CD4-positive, alpha-beta T cell treated with Interleukin-1 beta for 1 hour (primary cell): ENCODE measurements around the gene IL1RAPL2.

Source experiments
- DNase-seq, 2 donors: peaks; one replicate each; pipeline ENCODE4 v3.0.0-alpha.2; 2020 to 2022

Gene IL1RAPL2

DNA sequence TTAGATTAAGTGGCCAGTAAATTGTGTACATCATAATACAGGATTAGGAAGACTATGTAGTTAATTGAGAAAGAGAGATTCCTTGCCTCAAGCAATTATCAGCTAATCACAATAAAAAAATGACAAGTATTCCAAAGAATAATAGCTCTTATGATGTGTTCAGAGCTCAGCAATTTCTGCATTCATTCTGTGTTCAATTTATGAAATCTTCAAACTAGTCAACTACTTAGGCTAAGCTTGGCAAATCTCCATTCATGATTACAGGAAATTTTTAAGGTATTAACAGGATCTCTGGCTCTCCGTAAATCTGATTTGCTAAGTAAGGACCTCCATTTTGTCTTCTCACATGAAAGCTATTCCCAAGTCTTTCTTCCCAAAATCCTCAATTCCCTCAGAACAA, 911.4 kb downstream of the IL1RAPL2 start:
- no peak for DNase-seq

DNA sequence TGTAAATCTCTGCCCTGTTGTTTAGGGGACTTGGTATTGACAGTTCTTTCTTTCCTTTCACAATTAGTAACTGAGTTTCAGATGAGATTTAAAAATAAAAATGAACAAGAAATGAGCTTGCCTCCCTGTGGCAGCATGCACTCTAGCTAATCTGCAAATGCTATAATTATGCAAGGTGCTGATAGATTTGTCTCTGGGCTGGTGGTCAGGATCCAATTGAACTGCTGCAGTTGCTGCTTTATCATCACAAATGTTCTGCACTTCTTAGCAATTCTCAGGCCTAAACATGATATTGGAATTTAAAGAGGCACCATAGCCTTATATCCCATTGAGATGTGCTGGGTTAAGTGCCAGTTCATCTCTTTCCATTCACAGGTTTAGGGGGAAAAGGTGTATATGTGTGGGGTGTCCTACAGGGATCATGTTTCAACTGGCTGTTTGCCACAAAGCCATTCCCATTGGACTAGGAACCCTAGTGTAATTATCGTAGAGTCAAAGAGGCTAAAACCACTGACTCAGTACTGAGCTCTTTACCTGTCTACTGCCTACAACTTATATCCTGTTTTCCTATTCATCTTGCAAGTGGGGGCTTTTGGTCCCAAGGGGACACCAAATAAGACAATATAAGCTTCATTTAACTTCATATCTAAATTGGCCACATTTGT, 914.8 kb downstream of the IL1RAPL2 start:
- no peak for DNase-seq

DNA sequence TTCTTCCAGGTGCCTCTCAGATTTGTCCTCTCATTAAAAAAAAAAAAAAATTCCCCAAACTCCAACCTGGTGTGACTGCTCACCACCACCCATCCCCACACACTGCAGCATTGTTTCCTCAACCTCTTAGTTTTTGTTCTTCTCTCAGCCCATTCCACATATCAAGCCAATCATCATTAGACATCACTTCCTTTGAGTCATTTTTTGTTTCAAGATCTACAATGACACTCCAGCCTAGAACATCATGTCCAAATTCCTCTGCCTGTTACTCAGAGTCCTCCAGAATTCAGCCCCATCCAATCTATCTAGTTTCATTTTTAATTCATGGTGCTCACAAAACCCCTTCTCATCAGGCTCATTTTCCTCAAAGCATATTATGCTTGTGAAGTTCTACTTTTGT, 917.0 kb downstream of the IL1RAPL2 start:
- no peak for DNase-seq

DNA sequence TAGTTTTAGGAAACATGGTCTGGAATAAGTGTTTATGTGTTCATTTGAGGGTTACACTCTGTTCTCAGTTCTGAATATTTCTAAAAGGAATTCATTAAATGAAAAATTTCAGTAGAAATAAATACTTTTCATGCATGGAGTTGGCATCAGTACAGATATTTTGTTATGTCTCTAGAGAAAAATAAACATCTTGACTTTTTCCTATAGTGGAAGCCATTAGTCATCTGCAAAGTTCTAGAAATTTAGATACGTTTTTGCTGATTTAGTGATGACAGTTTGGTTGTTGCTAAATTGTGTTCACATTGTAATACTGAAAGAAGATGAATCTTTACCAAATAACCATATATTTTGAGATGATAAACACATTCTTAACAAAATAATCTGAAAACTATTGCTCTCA, 922.7 kb downstream of the IL1RAPL2 start:
- DNase-seq = no peak

DNA sequence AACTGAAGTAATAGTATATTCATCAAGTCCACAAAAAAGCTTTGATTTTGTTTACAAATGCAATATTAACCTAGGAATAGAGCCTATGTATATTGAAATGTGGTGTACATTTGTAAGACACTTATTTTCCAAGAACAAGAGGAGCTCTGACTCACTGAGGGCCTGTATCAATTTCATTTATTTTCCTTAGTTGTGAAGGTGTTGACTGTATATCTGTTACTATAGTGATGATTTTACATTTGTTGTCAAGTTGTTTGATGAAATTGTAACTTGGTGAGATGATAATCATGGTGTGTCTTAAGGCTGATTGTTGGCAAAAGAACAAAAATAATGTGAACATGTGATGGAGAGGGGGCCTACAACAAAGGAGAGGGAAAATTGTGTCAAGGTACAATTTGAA, 929.4 kb downstream of the IL1RAPL2 start:
- no peak for DNase-seq

DNA sequence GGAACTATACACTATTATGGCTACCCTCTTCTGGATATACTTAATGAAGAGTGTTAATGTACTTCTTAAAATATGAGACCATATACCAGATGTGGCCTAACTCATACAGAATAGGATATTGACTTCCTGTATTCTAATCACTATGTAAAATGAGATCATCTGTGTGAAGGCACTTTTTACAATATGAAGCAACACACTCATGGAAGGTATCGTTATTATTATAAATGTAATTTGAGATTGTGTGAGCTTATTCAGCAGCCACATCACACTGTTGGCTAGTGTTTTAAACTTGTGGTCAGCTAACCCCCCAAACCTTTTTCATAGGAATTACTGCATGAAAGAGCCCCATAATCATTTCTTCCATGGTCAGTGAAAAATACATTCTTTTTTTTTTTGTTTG, 936.3 kb downstream of the IL1RAPL2 start:
- DNase-seq = no peak

DNA sequence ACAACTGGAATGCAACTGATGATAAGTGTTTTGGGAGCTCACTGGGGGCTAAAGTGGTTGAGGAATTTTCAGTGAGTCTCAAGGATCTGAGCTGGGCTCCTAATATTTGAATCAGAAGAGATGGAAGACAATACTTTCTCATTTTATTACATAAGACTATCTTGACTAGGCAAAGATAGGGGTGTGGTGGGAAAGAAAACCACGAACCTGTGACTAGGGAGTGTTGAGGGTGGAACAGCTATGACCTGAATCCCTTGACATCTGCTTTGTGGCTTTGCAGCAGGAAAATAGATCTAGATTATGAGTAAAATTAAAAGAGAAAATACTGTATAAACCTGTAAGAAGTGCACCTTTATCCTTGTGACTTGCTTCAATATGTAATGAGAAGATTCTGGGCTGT, 949.6 kb downstream of the IL1RAPL2 start:
- no peak for DNase-seq

DNA sequence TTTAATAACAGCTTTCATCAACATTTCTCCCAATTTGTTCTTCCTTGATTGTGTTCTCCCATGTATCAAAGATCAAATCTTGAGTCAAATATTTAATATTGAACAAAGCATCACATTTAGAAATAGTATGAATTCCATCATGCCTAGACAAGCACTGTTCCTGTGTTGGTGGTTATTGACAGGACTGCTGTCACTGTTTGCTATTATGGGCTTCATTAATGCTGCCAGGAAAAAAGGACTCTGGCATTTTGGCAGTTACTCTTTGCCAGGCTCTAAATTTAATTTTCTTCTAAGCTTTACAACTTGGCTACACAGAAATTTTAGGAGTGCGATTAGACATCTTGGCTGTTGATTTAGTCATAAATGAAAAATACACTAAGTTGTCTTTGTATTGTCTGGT, 960.4 kb downstream of the IL1RAPL2 start:
- DNase-seq = no peak

DNA sequence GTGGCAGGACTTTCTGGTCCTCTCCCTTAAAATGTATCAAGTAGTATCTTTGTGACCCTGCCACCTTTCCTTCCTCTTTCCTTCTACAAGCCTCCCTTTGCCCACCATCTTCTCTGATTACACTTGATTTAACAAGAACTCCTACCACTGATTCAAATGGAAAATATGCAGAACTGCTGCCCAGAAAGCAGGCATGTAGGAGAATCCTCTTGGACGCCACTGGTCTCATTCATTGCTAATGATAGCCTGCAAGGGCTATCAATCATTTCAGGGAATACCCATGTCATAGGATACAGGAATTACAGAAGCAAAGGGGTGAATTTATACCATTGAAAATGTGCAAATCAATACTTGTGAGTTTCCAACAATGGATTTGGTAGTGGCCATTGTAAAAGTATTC, 961.8 kb downstream of the IL1RAPL2 start:
- no peak for DNase-seq

DNA sequence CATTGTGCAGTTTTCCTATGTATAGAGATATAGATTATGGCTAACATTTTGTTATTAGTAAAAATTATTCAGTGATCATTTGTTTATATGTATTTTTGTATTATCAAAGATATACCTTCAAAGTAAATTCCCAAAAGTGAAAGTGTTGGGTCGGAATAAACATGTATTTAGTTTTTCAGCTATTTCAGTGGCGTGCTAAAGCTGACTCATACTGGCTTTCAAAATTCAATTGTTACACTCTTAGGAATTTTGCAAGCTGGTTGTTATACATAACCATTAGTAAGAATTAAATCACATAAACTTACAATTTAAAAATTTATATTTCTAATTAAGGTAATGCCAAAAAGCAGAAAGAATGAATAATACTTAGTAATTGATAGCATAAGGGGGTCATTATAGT, 968.0 kb downstream of the IL1RAPL2 start:
- DNase-seq = no peak

DNA sequence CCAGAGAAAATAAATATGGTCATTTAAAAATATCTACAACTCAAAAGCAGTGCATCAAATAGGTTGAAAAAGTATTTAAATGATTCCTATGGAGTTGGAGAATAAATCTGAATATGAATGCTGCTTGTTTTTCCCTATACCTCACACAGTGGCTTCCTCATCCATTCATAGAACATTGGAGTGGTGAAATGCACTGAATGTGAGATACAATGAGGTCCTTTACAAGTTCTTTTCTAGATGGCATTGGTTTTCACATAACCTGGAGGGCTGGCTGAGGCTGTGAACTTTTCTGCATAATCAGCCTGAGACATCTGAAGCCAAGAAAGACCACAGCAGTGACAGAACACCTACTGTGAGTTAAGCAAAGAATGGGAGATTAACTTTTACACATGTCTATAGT, 977.3 kb downstream of the IL1RAPL2 start:
- no peak for DNase-seq

DNA sequence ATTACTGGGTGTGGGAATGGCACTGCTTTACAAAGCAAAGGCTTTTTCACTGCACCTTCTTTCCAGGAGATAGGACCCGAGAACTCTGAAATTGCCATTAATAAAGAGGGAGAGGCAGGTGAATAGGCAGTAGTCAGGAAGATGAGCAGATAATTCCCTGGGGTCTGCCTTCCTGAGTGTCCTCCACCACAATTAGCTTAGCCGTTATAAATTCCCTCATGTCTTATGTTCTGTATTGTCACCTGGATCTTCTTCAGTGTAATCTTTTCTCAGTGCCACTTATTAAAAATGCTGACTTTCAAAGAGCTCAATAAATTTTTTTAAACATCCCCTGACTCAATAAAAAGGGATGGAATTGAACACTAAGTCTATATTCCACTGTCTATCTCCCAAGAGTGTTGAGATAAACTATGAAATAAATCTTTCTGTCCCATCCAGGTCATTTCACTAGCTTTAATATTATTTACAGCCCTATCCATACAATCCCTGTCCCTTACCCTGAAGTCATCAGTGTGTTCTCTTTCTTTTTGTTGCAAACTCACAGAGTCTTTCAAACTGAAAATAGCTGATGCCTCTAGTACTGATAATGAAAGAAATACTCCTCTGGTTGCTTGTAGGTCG, 984.2 kb downstream of the IL1RAPL2 start:
- DNase-seq = no peak

DNA sequence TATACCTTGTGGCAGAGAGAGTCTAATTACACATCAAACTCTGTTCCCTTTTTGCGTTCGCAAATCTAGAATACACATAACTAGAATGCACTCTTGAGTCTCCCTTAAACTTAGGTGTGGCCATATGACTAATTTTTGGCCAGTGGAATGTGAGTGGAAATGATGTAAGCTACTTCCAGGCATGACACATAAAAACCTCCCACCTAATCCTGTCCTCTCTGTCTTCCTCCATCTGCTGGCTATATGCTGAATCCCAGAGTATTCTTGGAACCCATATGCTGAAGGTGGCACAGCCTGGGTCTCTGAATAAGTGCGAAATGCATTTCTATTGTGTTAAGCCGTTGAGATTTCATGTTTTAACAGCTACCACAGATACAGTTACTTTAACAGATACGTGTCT, 986.4 kb downstream of the IL1RAPL2 start:
- no peak for DNase-seq

DNA sequence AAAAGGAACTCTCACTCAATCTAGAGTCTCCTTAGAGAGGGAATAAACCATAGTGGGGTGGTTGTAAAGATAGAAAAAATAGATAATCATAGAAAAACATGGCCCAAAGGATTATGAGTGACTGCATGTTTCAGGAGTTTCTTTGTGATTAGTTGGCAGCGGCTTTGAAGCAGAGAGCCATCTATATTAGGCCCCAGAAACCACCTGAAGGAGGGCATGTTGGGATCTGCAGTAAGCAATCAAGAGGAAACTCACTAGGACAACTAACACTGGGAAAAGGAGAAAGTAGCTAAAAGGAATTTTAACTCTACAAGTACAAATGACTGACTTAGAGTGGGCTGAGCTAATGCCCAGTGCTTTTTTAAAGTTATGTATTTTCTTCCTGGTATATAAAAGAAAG, 987.1 kb downstream of the IL1RAPL2 start:
- DNase-seq = no peak

DNA sequence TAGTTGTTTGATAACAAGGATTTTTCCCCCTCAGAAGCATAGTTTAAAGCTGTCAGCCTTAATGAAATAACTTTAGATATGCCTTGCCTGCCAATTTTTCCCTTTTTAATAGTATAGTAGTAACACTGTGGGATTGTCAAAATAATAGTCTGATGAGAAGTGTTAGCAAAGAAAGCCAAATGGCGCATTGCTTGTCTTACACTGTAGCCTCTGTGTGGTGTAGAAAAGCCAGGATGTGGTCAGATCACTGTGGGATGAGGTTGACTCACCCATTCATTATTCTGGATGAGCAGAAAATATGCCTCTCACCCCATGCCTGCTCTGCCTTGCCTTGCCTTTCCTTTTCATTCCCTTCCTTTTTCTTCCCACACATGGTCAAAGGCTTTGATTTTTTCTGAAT, 998.5 kb downstream of the IL1RAPL2 start:
- DNase-seq = no peak

DNA sequence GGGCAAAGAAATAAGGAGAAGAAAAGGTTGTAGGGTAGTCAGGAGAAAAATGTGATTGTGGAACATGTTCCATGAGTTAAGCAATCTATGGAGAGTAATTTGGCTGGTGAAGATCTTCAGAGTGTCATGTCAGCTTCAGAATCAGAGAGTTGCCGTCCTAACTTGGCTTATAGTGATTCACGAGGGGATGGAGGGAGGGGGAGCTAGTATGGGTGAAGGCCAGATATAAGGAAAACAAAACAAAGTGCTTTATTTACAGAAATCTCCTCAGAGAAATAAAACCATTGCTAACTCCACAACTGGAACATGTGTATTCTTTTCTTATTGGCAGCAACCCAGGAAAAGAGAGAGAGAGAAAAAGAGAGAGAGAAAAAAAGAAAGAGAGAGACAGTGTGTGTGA, 999.9 kb downstream of the IL1RAPL2 start:
- DNase-seq = no peak

DNA sequence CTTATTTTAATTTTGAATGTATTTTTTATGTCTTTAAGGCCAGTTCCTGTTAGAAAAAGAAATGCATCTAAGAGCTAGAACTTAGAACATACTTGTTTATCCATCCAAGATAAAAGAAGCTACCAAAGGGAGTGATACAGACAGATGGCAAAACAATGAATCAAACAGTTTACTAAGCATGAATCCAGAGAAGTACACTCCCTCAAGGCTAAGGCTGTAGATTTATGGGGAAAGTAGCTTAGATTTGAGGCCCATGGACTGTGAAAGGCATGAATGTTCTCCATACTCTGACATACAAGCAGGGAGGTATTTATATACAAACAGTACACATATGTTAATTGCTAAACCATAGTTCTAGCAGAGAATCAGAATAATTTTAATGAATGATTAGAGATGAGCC, 1001.1 kb downstream of the IL1RAPL2 start:
- no peak for DNase-seq

DNA sequence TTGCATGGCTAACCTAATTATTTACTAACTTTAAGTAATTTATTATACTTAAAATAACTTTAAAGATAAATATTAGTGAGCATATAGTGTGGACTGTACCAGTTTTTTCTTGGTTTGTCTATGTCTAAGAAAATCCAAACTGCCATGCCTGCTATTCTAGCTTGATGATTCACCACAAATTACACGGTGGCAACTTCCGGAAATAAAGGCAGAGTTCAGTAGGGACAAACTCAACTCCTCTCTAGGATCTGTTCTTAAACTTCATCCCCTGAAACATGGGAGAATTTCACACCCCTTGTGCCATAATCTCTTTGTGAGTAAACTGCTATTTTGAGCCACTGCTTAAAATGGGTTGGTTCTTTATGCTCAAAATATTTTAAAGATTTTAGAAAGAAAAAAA, 1042.7 kb downstream of the IL1RAPL2 start:
- no peak for DNase-seq

DNA sequence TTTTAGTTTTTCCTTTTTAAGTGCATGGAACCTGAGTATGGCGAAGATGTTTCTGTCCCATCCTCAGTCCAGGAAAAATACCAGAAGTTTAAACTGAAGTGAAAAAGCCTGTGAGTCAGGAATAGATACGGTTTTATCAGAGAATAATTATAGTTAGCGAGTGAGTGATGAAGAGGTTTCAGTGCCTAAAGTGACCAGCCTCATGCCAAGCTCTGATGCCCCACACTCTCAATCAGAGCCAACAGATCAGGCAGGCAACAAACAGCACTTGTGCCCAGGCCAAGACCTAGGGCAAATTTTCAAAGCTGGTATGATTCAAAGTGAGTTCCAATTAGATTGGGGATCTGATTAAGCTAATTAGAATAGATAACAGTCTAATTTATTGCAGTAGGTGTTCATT, 1043.5 kb downstream of the IL1RAPL2 start:
- no peak for DNase-seq

DNA sequence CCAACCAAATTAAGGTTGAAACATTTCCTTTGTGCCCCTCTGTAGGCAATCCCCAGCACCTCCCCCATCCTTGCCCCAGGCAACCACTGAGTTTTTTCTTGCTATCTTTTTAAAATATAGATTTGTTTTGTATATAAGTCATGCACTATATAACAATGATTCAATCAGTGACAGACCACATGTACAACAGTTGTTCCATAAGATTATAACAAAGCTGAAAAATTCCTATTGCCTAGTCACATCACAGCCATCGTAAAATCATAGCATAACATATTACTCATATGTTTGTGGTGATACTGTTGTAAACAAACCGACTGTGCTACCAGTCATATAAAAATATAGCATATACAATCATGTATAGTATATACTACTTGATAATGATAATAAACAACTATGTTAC, 1044.4 kb downstream of the IL1RAPL2 start:
- no peak for DNase-seq

DNA sequence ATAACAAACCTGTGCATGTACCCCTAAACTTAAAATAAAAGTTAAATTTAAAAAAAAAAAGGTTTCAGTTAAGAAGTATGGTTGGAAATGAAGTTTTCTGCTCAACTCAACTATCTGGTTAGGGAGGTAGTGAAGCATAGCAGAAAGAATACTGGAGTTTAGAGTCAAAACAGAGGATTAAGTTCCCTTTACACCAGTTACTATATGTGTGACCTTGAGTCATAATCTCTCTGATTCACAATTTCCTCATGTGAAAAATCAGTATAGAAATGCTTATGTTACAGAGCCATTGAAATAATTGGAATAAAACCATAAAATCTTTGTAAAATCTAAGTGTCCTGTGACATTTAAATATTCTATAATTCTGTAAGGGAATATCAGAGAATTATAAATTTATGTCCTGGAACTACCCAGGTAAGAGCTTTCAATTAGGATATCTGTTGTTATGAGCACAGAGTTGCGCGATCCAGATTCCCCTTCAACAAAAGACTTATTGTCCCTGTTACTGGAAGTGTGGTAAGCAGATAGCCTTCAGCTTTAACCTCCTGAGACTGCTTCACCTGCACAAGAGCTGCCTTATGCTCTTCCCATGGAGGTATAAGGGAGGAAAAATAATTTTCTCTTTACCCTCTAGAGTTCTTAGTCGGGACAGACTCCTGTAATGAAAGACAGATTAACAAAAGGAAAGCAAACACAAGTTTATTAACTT, 1052.5 kb downstream of the IL1RAPL2 start:
- DNase-seq = no peak

DNA sequence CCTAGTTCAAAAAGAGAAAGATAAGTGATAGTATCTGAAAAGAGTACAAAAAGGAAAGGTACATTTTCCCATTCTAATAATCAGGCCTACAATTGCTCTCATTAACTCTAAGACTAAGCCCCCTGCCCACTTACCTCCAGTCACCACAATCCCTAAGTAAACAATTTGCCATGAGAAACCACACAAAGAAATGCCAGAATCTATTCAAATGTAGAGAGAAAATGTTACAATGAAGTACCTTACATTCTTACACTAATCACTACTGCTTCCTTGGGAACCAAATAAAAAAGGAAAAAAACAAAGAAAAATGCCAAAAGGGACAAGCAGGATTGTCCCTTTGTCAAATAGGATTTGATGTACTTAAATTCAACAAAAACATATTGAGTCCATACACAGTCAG, 1068.2 kb downstream of the IL1RAPL2 start:
- no peak for DNase-seq

DNA sequence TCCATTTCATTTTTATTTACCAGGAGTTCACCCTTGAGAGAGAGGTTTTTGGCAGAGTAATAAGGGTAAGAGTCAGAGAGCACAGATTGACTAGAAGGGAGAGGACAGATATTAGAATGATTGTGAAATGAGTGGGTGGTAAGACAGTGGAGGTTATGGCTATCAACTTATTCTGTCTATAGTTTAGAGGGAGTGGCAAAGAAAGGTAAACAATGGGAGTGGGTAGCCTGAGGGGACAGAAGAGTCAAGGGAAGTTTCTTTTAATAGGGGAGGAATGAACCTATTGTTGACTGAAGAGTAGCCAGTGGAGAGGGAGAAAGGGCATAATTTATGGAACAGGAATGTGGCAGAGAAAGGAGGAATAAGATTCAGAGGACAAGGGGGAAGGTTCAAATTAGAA, 1069.8 kb downstream of the IL1RAPL2 start:
- DNase-seq = no peak

DNA sequence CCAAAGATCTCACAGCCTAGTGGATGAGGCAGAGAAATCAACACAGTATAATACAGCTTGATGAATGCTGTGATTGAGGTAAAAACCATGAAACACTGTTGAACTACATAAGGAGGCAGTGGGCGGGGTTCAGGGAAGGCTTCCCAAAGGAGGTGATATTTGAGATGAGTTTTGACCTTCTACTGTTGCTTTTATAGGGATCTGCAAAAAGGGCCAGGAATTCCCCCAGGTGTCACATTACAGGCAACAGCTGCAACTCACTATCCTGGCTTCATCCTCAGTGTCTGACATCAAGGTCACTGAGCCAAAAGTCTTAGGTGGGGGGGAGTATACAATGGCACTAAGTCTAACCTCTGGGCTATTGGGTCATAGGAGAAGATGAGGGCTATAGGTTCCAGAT, 1070.7 kb downstream of the IL1RAPL2 start:
- no peak for DNase-seq
